ENCODE results near the gene CRBN. TPM values are rescaled to one million over a fixed set of nuclear protein-coding genes. Genes with fewer than 3 reads are reported as not detected.

CRBN gene
- total and polyA plus RNA-seq, 9 of the 15 experiments (the other 6 are each of a cell fraction or from before 2014, with no cell fraction given), result 40.8 to 331 (median 57.4) TPM

DNA sequence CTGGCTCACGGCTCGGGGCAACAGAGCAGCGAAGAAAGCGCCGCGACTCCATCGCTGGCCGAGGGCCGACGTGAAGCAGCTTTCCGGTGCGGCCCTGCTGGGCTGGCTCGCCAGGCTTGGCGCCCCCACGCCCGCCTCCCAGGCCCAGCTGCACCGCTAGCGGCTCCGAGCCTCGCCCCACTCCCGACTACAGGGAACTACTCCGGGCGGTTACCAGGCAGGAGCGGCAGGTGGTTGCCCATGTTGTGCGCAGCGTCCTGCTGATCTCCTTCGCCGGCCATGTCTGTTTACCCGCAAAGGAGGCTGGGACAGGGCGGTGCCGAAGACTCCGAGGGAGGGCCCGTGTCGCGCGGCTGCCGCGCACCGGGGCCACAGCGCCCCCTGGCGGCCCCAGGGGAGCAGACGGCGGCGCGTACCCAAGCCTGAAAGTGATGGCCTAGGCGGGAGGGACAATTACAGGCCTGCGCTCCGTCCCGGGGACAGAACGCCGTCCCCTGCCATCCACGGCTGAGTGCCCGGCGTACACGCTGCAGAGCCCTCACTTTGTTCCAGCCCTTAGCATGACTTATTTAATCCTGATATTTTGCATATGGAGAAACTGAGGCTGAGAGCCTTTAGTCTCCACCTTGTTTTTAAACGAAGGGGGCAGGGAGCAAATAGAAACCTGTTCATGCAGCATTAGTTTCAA is at the start of gene CRBN (continued):
- TF ChIP-seq BHLHE40 (IDR thresholded peaks at IDR 0.05; ENCODE audit: low read length), result peak; percentile 56; the same call in 1 of the 2 replicates
- TF ChIP-seq U2AF1 (optimal IDR thresholded peaks at IDR 0.05; ENCODE audit: low read depth, low read length), result peak; percentile 44
- TF ChIP-seq, protein P1, sequence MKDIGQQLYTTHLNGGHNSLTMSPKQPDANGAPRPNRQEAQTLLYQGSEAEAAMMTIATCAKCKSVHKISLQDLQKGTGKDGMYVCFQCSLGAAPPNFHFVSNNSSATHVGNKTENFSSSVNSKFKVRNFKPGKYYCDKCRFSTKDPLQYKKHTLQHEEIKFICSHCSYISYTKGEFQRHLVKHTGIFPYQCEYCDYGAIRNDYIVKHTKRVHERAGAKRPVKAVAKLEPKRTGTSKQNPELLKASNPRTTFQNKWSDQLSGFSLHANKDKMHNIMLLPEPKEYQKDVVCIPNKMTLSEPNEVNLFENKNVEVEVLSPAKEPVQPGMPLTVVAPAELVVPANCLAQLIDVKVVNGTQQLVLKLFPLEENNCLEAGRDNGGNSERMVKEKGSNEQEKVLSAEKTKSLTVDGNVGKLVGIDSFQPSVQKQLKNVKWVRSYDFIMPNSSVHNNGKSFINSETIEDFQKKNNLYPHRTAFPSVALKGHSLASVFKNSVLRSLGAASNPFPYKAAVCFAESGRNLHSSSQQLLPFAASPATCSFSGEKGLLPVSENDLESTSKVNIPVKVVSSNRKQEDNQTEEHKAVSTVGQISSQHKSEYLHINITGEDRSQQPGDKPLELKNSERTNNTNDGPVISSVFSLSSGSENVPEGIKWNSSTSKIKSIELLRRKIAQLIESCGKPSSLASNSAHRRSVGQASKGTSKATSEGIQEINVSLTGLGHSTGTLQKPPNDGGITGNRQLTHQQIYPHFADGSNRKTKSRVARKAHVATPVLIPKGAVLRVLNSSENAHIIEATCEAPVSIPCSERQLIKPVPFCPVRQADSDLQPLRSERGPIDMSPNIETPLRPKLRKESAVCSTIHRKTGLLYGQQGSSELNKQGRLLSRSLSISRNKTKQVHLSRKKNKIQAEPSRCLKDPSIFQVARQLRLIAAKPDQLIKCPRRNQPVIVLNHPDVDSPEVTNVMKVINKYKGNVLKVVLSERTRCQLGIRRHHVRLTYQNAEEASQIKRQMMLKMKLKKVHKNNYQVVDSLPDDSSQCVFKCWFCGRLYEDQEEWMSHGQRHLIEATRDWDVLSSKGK (CRISPR knock-in tag; IDR thresholded peaks at IDR 0.05), result no peak
- no peak for TF ChIP-seq TGIF2 (CRISPR knock-in tag; IDR thresholded peaks at IDR 0.05)
- TF ChIP-seq PHTF2 (CRISPR knock-in tag; IDR thresholded peaks at IDR 0.05), result no peak
- no peak for TF ChIP-seq RBM25 (IDR thresholded peaks at IDR 0.05; ENCODE audit: low read depth, low read length, severe bottlenecking)
- no peak for TF ChIP-seq GTF2E2 (tag; IDR thresholded peaks at IDR 0.05)
- TF ChIP-seq PRDM10 (IDR thresholded peaks at IDR 0.05; ENCODE audit: partially characterized antibody), result peak; percentile 48
- no peak for TF ChIP-seq ZNF280B (CRISPR knock-in tag; IDR thresholded peaks at IDR 0.05)
- TF ChIP-seq POU5F1 (IDR thresholded peaks at IDR 0.05; ENCODE audit: borderline replicate concordance, low read depth, low read length, partially characterized antibody), result peak; percentile 67
- peak; percentile 68 for TF ChIP-seq GABPB1 (CRISPR knock-in tag; IDR thresholded peaks at IDR 0.05)
- TF ChIP-seq SAFB2 (IDR thresholded peaks at IDR 0.05; ENCODE audit: borderline replicate concordance, low read depth, low read length, severe bottlenecking), result no peak
- TF ChIP-seq ZNF77 (CRISPR knock-in tag; IDR thresholded peaks at IDR 0.05), result no peak
- no peak for TF ChIP-seq TFE3 (CRISPR knock-in tag; IDR thresholded peaks at IDR 0.05)
- TF ChIP-seq NCOA6 (IDR thresholded peaks at IDR 0.05), result no peak
- no peak for TF ChIP-seq MEF2D (tag; conservative IDR thresholded peaks at IDR 0.05; ENCODE audit: low read depth)
- TF ChIP-seq ZNF561 (CRISPR knock-in tag; conservative IDR thresholded peaks at IDR 0.05), result no peak

All from K562 (cell line).